Activated CD4-positive, alpha-beta T cell treated with anti-CD3 and anti-CD28 coated beads, Interleukin-2, amount 10 ng/mL, durations not matched to agents 7 days and 5 days (primary cell): ENCODE data around the gene TTC13. TPM values are rescaled to one million over a fixed set of nuclear protein-coding genes. Genes with fewer than 3 reads are reported as not detected.

Experiments used
- CTCF ChIA-PET: fragments of 350-600 bp; sonication (Branson Sonifier 250); formaldehyde crosslinking; loops from one replicate; lab custom pipeline; 2021; ENCODE audit warnings: antibody characterized with exemption; lab: Charles Lee
- POLR2A ChIA-PET: fragments of 350-600 bp; sonication (Branson Sonifier 250); formaldehyde crosslinking; loops from one replicate; lab custom pipeline; 2021; ENCODE audit warnings: antibody characterized with exemption; lab: Charles Lee
- DNase-seq: peaks from one replicate; pipeline ENCODE4 v3.0.0-alpha.2; 2020
- H3K27ac Mint-ChIP-seq: one replicate; pipeline ENCODE4 v1.8.0; 2021; ENCODE audit warnings: mild to moderate bottlenecking, moderate library complexity, mixed read lengths
- H3K27me3 Mint-ChIP-seq: one replicate; pipeline ENCODE4 v1.8.0; 2021; ENCODE audit warnings: mixed read lengths
- H3K36me3 Mint-ChIP-seq: one replicate; pipeline ENCODE4 v1.8.0; 2021; ENCODE audit warnings: low read depth, mixed read lengths
- H3K4me1 Mint-ChIP-seq: one replicate; pipeline ENCODE4 v1.8.0; 2021; ENCODE audit warnings: mixed read lengths
- H3K4me3 Mint-ChIP-seq: one replicate; pipeline ENCODE4 v1.8.0; 2021; ENCODE audit warnings: mild to moderate bottlenecking, moderate library complexity, mixed read lengths
- H3K9me3 Mint-ChIP-seq: one replicate; pipeline ENCODE4 v1.8.0; 2021; ENCODE audit warnings: mixed read lengths
- total RNA-seq, 2 experiments: library from RNA; stranded (reverse); gene quantifications; one replicate each; pipeline ENCODE4 v1.2.3, GENCODE V29; 2021

The TTC13 gene
- total RNA-seq, 2 experiments from 2014 or later: 35.4 to 39.2 TPM

GRCh38 chr1:230936475-230936874 is 42.2 kb downstream of the TTC13 start:
- Mint-ChIP-seq H3K36me3 (peaks cover 33% of the 10 kb centered on the region), H3K4me3 (no peak overlapping the region), H3K4me1 (peaks cover 25% of the 10 kb centered on the region), H3K27ac (no peak overlapping the region), H3K27me3 (no peaks in the 10 kb centered on the region), H3K9me3 (no peaks in the 10 kb centered on the region)
- DNase-seq: no peak
- ChIA-PET POLR2A (no interaction called here), CTCF (no interaction called here)

GRCh38 chr1:230935852-230936251 is 42.8 kb downstream of the TTC13 start:
- Mint-ChIP-seq H3K36me3 (peaks cover 36% of the 10 kb centered on the region), H3K4me3 (no peak overlapping the region), H3K27ac (peak overlapping the region; percentile 48), H3K4me1 (peaks cover 31% of the 10 kb centered on the region), H3K27me3 (no peaks in the 10 kb centered on the region), H3K9me3 (no peaks in the 10 kb centered on the region)
- DNase-seq: no peak
- ChIA-PET POLR2A (no interaction called here), CTCF (no interaction called here)

- ChIA-PET CTCF (interaction anchor here (0.9 kb wide), 1 partner anchor 15 kb away, joined by 3 read pairs; no protein-coding TSS in a partner anchor), POLR2A (no interaction called here)
- peak overlapping the region; percentile 26 for H3K27ac Mint-ChIP-seq
Observed at GRCh38 chr1:230930986-230931385, 47.7 kb downstream of the TTC13 start.

GRCh38 chr1:230926182-230926581 is 52.5 kb downstream of the TTC13 start:
- DNase-seq: no peak
- Mint-ChIP-seq H3K36me3 (peaks cover 43% of the 10 kb centered on the region), H3K27ac (no peak overlapping the region), H3K9me3 (no peaks in the 10 kb centered on the region), H3K27me3 (no peaks in the 10 kb centered on the region), H3K4me3 (no peak overlapping the region), H3K4me1 (peaks cover 4% of the 10 kb centered on the region)
- ChIA-PET CTCF (no interaction called here), POLR2A (no interaction called here)

More at GRCh38 chr1:230930986-230931385, 47.7 kb downstream of the TTC13 start:
- H3K4me3 Mint-ChIP-seq: no peak overlapping the region
- H3K36me3 Mint-ChIP-seq: peaks cover 29% of the 10 kb centered on the region
- H3K9me3 Mint-ChIP-seq: no peaks in the 10 kb centered on the region
- H3K4me1 Mint-ChIP-seq: peaks cover 9% of the 10 kb centered on the region
- no peak for DNase-seq
- no peaks in the 10 kb centered on the region for H3K27me3 Mint-ChIP-seq

GRCh38 chr1:230925608-230926007 is 53.1 kb downstream of the TTC13 start:
- ChIA-PET CTCF (no interaction called here), POLR2A (no interaction called here)
- peaks cover 44% of the 10 kb centered on the region for H3K36me3 Mint-ChIP-seq
- H3K27ac Mint-ChIP-seq: no peak overlapping the region
- no peaks in the 10 kb centered on the region for H3K27me3 Mint-ChIP-seq
- DNase-seq: no peak
- H3K4me1 Mint-ChIP-seq: no peaks in the 10 kb centered on the region
- H3K9me3 Mint-ChIP-seq: no peaks in the 10 kb centered on the region
- H3K4me3 Mint-ChIP-seq: no peak overlapping the region

- Mint-ChIP-seq H3K4me3 (no peak overlapping the region), H3K27ac (no peak overlapping the region), H3K36me3 (peaks cover 47% of the 10 kb centered on the region), H3K9me3 (no peaks in the 10 kb centered on the region), H3K4me1 (no peaks in the 10 kb centered on the region), H3K27me3 (no peaks in the 10 kb centered on the region)
- no peak for DNase-seq
- ChIA-PET CTCF (interaction anchor here (0.7 kb wide), 1 partner anchor 238 kb away, joined by 3 read pairs; no protein-coding TSS in a partner anchor), POLR2A (no interaction called here)
Observed at GRCh38 chr1:230923176-230923575, 55.5 kb downstream of the TTC13 start.

- peak; percentile 9 for DNase-seq
- Mint-ChIP-seq H3K36me3 (peaks cover 43% of the 10 kb centered on the region), H3K9me3 (no peaks in the 10 kb centered on the region), H3K27me3 (no peaks in the 10 kb centered on the region), H3K27ac (no peak overlapping the region), H3K4me3 (no peak overlapping the region), H3K4me1 (no peaks in the 10 kb centered on the region)
- ChIA-PET CTCF (interaction anchor here (0.7 kb wide), 1 partner anchor 238 kb away, joined by 3 read pairs; no protein-coding TSS in a partner anchor), POLR2A (no interaction called here)
Observed at GRCh38 chr1:230922620-230923019, 56.0 kb downstream of the TTC13 start.

- Mint-ChIP-seq H3K4me1 (no peaks in the 10 kb centered on the region), H3K9me3 (no peaks in the 10 kb centered on the region), H3K27ac (no peak overlapping the region), H3K36me3 (peaks cover 39% of the 10 kb centered on the region), H3K27me3 (no peaks in the 10 kb centered on the region), H3K4me3 (no peak overlapping the region)
- ChIA-PET POLR2A (no interaction called here), CTCF (interaction anchor here (0.6 kb wide), 1 partner anchor 1305 kb away, joined by 4 read pairs; no protein-coding TSS in a partner anchor)
- DNase-seq: no peak
Observed at GRCh38 chr1:230919207-230919606, 59.5 kb downstream of the TTC13 start.

- POLR2A ChIA-PET: interaction anchor here (0.6 kb wide), 1 partner anchor 82 kb away, joined by 3 read pairs; no protein-coding TSS in a partner anchor
- no peaks in the 10 kb centered on the region for H3K4me1 Mint-ChIP-seq
- H3K36me3 Mint-ChIP-seq: peaks cover 41% of the 10 kb centered on the region
- CTCF ChIA-PET: interaction anchor here (0.6 kb wide), 2 partner anchors 11 to 89 kb away, joined by 3 to 4 read pairs; no protein-coding TSS in a partner anchor
- DNase-seq: peak; percentile 85
- no peak overlapping the region for H3K4me3 Mint-ChIP-seq
- no peak overlapping the region for H3K27ac Mint-ChIP-seq
- H3K27me3 Mint-ChIP-seq: no peaks in the 10 kb centered on the region
- no peaks in the 10 kb centered on the region for H3K9me3 Mint-ChIP-seq
Observed at GRCh38 chr1:230917284-230918135, 61.2 kb downstream of the TTC13 start.

GRCh38 chr1:230916587-230917283 is 61.9 kb downstream of the TTC13 start:
- Mint-ChIP-seq H3K27me3 (no peaks in the 10 kb centered on the region), H3K27ac (no peak overlapping the region), H3K4me1 (no peaks in the 10 kb centered on the region), H3K4me3 (no peak overlapping the region), H3K36me3 (peaks cover 41% of the 10 kb centered on the region), H3K9me3 (no peaks in the 10 kb centered on the region)
- DNase-seq: no peak
- CTCF ChIA-PET: interaction anchor here (1.0 kb wide), 1 partner anchor 10 kb away, joined by 5 read pairs; no protein-coding TSS in a partner anchor
- POLR2A ChIA-PET: interaction anchor here (0.6 kb wide), 1 partner anchor 81 kb away, joined by 3 read pairs; no protein-coding TSS in a partner anchor

GRCh38 chr1:230915078-230915477 is 63.6 kb downstream of the TTC13 start:
- no peaks in the 10 kb centered on the region for H3K9me3 Mint-ChIP-seq
- peaks cover 39% of the 10 kb centered on the region for H3K36me3 Mint-ChIP-seq
- no peak overlapping the region for H3K27ac Mint-ChIP-seq
- ChIA-PET POLR2A (no interaction called here), CTCF (no interaction called here)
- H3K4me3 Mint-ChIP-seq: no peak overlapping the region
- no peaks in the 10 kb centered on the region for H3K27me3 Mint-ChIP-seq
- H3K4me1 Mint-ChIP-seq: no peaks in the 10 kb centered on the region
- no peak for DNase-seq

GRCh38 chr1:230913496-230913895 is 65.2 kb downstream of the TTC13 start:
- Mint-ChIP-seq H3K4me3 (no peak overlapping the region), H3K4me1 (no peaks in the 10 kb centered on the region), H3K27ac (peak overlapping the region; percentile 19), H3K9me3 (no peaks in the 10 kb centered on the region), H3K36me3 (peaks cover 40% of the 10 kb centered on the region), H3K27me3 (no peaks in the 10 kb centered on the region)
- no peak for DNase-seq
- POLR2A ChIA-PET: interaction anchor here (0.6 kb wide), 1 partner anchor 519 kb away, joined by 5 read pairs; no protein-coding TSS in a partner anchor
- CTCF ChIA-PET: interaction anchor here (1.0 kb wide), 1 partner anchor 11 kb away, joined by 3 read pairs; no protein-coding TSS in a partner anchor

GRCh38 chr1:230910755-230911117 is 67.9 kb downstream of the TTC13 start:
- Mint-ChIP-seq H3K4me1 (peaks cover 7% of the 10 kb centered on the region), H3K27ac (no peak overlapping the region), H3K27me3 (no peaks in the 10 kb centered on the region), H3K4me3 (no peak overlapping the region), H3K9me3 (no peaks in the 10 kb centered on the region), H3K36me3 (peaks cover 49% of the 10 kb centered on the region)
- ChIA-PET POLR2A (no interaction called here), CTCF (no interaction called here)
- DNase-seq: no peak
